Neuron (in vitro differentiated cells): Measurements from ENCODE around the gene KIF12.

Source experiments
- H2AFZ ChIP-seq: one replicate; pipeline ENCODE4 v1.6.1; 2013; ENCODE audit warnings: low read depth, mild to moderate bottlenecking, inconsistent platforms, low read length, moderate library complexity
- H3K27me3 ChIP-seq: one replicate; pipeline ENCODE4 v1.6.1; 2013; ENCODE audit warnings: low read length; ENCODE audit not compliant: insufficient read depth
- H3K36me3 ChIP-seq: one replicate; pipeline ENCODE4 v1.6.1; 2013; ENCODE audit warnings: low read length; ENCODE audit not compliant: insufficient read depth
- H3K4me1 ChIP-seq: one replicate; pipeline ENCODE4 v1.6.1; 2013; ENCODE audit warnings: low read length; ENCODE audit not compliant: insufficient read depth
- H3K4me3 ChIP-seq: 2 replicates; pipeline ENCODE4 v1.5.1; 2013; ENCODE audit warnings: mild to moderate bottlenecking, low read length, moderate library complexity
- H3K9me3 ChIP-seq: one replicate; pipeline ENCODE4 v1.6.1; 2013; ENCODE audit warnings: low read length

KIF12 gene

GRCh38 chr9:114057161-114057885 is 41.8 kb downstream of the KIF12 start:
- H2AFZ ChIP-seq, result no peak overlapping the region

GRCh38 chr9:114056527-114056926 is 42.6 kb downstream of the KIF12 start:
- peaks cover 8% of the 10 kb centered on the region for H3K4me1 ChIP-seq

More at GRCh38 chr9:114057161-114057885, 41.8 kb downstream of the KIF12 start:
- Histone ChIP-seq H3K27me3 (no peaks in the 10 kb centered on the region), H3K4me3 (no peak overlapping the region), H3K36me3 (peaks cover 18% of the 10 kb centered on the region), H3K4me1 (peaks cover 8% of the 10 kb centered on the region), H3K9me3 (peaks cover 3% of the 10 kb centered on the region)

GRCh38 chr9:114055894-114056293 is 43.2 kb downstream of the KIF12 start:
- Histone ChIP-seq H3K4me3 (no peak overlapping the region), H3K9me3 (peaks cover 3% of the 10 kb centered on the region), H3K27me3 (no peaks in the 10 kb centered on the region), H2AFZ (no peak overlapping the region), H3K36me3 (peaks cover 32% of the 10 kb centered on the region), H3K4me1 (peaks cover 8% of the 10 kb centered on the region)

More at GRCh38 chr9:114056527-114056926, 42.6 kb downstream of the KIF12 start:
- H3K9me3 ChIP-seq, result peaks cover 3% of the 10 kb centered on the region
- no peak overlapping the region for H2AFZ ChIP-seq
- no peak overlapping the region for H3K4me3 ChIP-seq
- no peaks in the 10 kb centered on the region for H3K27me3 ChIP-seq
- H3K36me3 ChIP-seq, result peaks cover 26% of the 10 kb centered on the region

GRCh38 chr9:114055061-114055460 is 44.0 kb downstream of the KIF12 start:
- Histone ChIP-seq H3K4me3 (no peak overlapping the region), H3K9me3 (peaks cover 3% of the 10 kb centered on the region), H2AFZ (no peak overlapping the region), H3K4me1 (peaks cover 8% of the 10 kb centered on the region), H3K36me3 (peaks cover 40% of the 10 kb centered on the region), H3K27me3 (no peaks in the 10 kb centered on the region)

GRCh38 chr9:114054191-114054690 is 44.9 kb downstream of the KIF12 start:
- peaks cover 49% of the 10 kb centered on the region for H3K36me3 ChIP-seq
- H3K4me3 ChIP-seq, result no peak overlapping the region
- peaks cover 8% of the 10 kb centered on the region for H3K4me1 ChIP-seq
- no peaks in the 10 kb centered on the region for H3K27me3 ChIP-seq
- no peak overlapping the region for H2AFZ ChIP-seq
- H3K9me3 ChIP-seq, result peaks cover 7% of the 10 kb centered on the region

GRCh38 chr9:114053246-114054005 is 45.7 kb downstream of the KIF12 start:
- Histone ChIP-seq H3K36me3 (peaks cover 57% of the 10 kb centered on the region), H3K27me3 (no peaks in the 10 kb centered on the region), H3K4me3 (no peak overlapping the region), H3K4me1 (peaks cover 8% of the 10 kb centered on the region), H3K9me3 (peaks cover 7% of the 10 kb centered on the region), H2AFZ (no peak overlapping the region)

- peaks cover 7% of the 10 kb centered on the region for H3K9me3 ChIP-seq
- H3K27me3 ChIP-seq, result no peaks in the 10 kb centered on the region
- H2AFZ ChIP-seq, result no peak overlapping the region
- peaks cover 71% of the 10 kb centered on the region for H3K36me3 ChIP-seq
- H3K4me3 ChIP-seq, result no peak overlapping the region
- H3K4me1 ChIP-seq, result peaks cover 8% of the 10 kb centered on the region
Measured at GRCh38 chr9:114051706-114052105, 47.4 kb downstream of the KIF12 start.

- Histone ChIP-seq H3K9me3 (peaks cover 7% of the 10 kb centered on the region), H3K27me3 (no peaks in the 10 kb centered on the region), H2AFZ (no peak overlapping the region), H3K36me3 (peaks cover 76% of the 10 kb centered on the region), H3K4me1 (peaks cover 8% of the 10 kb centered on the region), H3K4me3 (no peak overlapping the region)
Measured at GRCh38 chr9:114051281-114051680, 47.8 kb downstream of the KIF12 start.

GRCh38 chr9:114050646-114051045 is 48.4 kb downstream of the KIF12 start:
- H3K4me3 ChIP-seq, result no peak overlapping the region
- no peak overlapping the region for H2AFZ ChIP-seq
- peaks cover 78% of the 10 kb centered on the region for H3K36me3 ChIP-seq
- peaks cover 8% of the 10 kb centered on the region for H3K4me1 ChIP-seq
- H3K9me3 ChIP-seq, result peaks cover 7% of the 10 kb centered on the region
- H3K27me3 ChIP-seq, result no peaks in the 10 kb centered on the region

GRCh38 chr9:114050226-114050568 is 48.9 kb downstream of the KIF12 start:
- Histone ChIP-seq H2AFZ (no peak overlapping the region), H3K27me3 (no peaks in the 10 kb centered on the region), H3K9me3 (peaks cover 7% of the 10 kb centered on the region), H3K4me3 (no peak overlapping the region), H3K36me3 (peaks cover 78% of the 10 kb centered on the region), H3K4me1 (peaks cover 8% of the 10 kb centered on the region)

- no peaks in the 10 kb centered on the region for H3K27me3 ChIP-seq
- H2AFZ ChIP-seq, result no peak overlapping the region
- H3K4me3 ChIP-seq, result no peak overlapping the region
- H3K4me1 ChIP-seq, result peaks cover 8% of the 10 kb centered on the region
- peaks cover 78% of the 10 kb centered on the region for H3K36me3 ChIP-seq
- H3K9me3 ChIP-seq, result peaks cover 7% of the 10 kb centered on the region
Measured at GRCh38 chr9:114049441-114050225, 49.5 kb downstream of the KIF12 start.

- H3K4me1 ChIP-seq, result no peaks in the 10 kb centered on the region
- peaks cover 7% of the 10 kb centered on the region for H3K9me3 ChIP-seq
- no peak overlapping the region for H3K4me3 ChIP-seq
- H2AFZ ChIP-seq, result no peak overlapping the region
- H3K27me3 ChIP-seq, result no peaks in the 10 kb centered on the region
- peaks cover 74% of the 10 kb centered on the region for H3K36me3 ChIP-seq
Measured at GRCh38 chr9:114048533-114049415, 50.3 kb downstream of the KIF12 start.
